ENCODE measurements around the gene IFNLR1. TPM values are rescaled to one million over a fixed set of nuclear protein-coding genes. Genes with fewer than 3 reads are reported as not detected.
A peak's percentile ranks its signal among the peaks of the same experiment; 100 is the strongest.

IFNLR1 gene
- total and polyA plus RNA-seq, 2 donors (not counting 3 experiments of a cell fraction or from before 2014, with no cell fraction given): 0.01 TPM; not detected in 1

GRCh38 chr1:24195136-24195535 lies 8.0 kb upstream of the IFNLR1 start:
- H3K4me3 ChIP-seq (replicated peaks in 1 of 3; ENCODE audit: insufficient read depth in 1 of 3, low read depth in 1 of 3, low read length in 3 of 3): no peak overlapping the region
- H2AFZ ChIP-seq (ENCODE audit: low read depth, low read length): no peak overlapping the region
- FAIRE-seq: no peak
- no peaks in the 10 kb centered on the region for H3K27me3 ChIP-seq (ENCODE audit: control insufficient read depth in 2 of 2, insufficient read depth in 2 of 2, low read length in 2 of 2)
- H3K36me3 ChIP-seq (ENCODE audit: control insufficient read depth in 2 of 2, extremely low read depth in 1 of 2, insufficient read depth in 2 of 2, low read length in 2 of 2): no peaks in the 10 kb centered on the region
- ChIA-PET CTCF (no interaction called here), POLR2A (no interaction called here)
- dilution Hi-C loops (cut with MboI; ENCODE audit: extremely low pct_ligation_motif_present, low sequenced_read_pairs): no loop called here
- peaks cover 5% of the 10 kb centered on the region for H3K4me1 ChIP-seq (ENCODE audit: control insufficient read depth, extremely low read depth, insufficient read depth, low read length)
- peak; percentile 33 for TF ChIP-seq FOS (IDR thresholded peaks at IDR 0.05; ENCODE audit: borderline replicate concordance, insufficient read depth, low read length)
- TF ChIP-seq, protein P1, sequence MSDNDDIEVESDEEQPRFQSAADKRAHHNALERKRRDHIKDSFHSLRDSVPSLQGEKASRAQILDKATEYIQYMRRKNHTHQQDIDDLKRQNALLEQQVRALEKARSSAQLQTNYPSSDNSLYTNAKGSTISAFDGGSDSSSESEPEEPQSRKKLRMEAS (IDR thresholded peaks at IDR 0.05; ENCODE audit: insufficient read depth, insufficient read length): no peak
- no peak for TF ChIP-seq GATA2 (IDR thresholded peaks at IDR 0.05; ENCODE audit: insufficient read depth, insufficient read length, low read depth, low read length)
- no peak for TF ChIP-seq CTCF (IDR thresholded peaks at IDR 0.05; ENCODE audit: extremely low read depth in 1 of 2, insufficient read depth in 1 of 2, low read depth in 1 of 2, low read length in 2 of 2)
- no peak for TF ChIP-seq JUN (IDR thresholded peaks at IDR 0.05; ENCODE audit: borderline replicate concordance, insufficient read depth, insufficient read length, low read depth)
- TF ChIP-seq POLR2A (IDR thresholded peaks at IDR 0.05; ENCODE audit: low read depth, low read length): no peak
- no peak overlapping the region for H3K9ac ChIP-seq (replicated peaks; ENCODE audit: extremely low read depth, insufficient read depth, low read length)
- no peak for DNase-seq (ENCODE audit: low read depth, low spot score)
- no peak overlapping the region for H3K27ac ChIP-seq (ENCODE audit: insufficient read depth, low read depth, low read length)
- H3K4me2 ChIP-seq (ENCODE audit: insufficient read depth, low read length): no peak overlapping the region
- intact Hi-C loops (cut with micrococcal nuclease): no loop called here
- H3K9me3 ChIP-seq (replicated peaks; ENCODE audit: control insufficient read depth, insufficient read depth, low read length): no peaks in the 10 kb centered on the region
- BruUV-seq (replicated peaks): no TSS peak
- no peaks in the 10 kb centered on the region for H3K9me1 ChIP-seq (replicated peaks; ENCODE audit: control insufficient read depth, extremely low read depth, insufficient read depth, low read length)
- H3K79me2 ChIP-seq (ENCODE audit: control insufficient read depth, insufficient read depth, low read length): no peaks in the 10 kb centered on the region
- H4K20me1 ChIP-seq (replicated peaks; ENCODE audit: control insufficient read depth, extremely low read depth, insufficient read depth, low read length): no peaks in the 10 kb centered on the region

GRCh38 chr1:24193046-24193445 lies 6.0 kb upstream of the IFNLR1 start:
- no peaks in the 10 kb centered on the region for H3K9me1 ChIP-seq (replicated peaks; ENCODE audit: control insufficient read depth, extremely low read depth, insufficient read depth, low read length)
- BruUV-seq (replicated peaks): no TSS peak
- no peak overlapping the region for H2AFZ ChIP-seq (ENCODE audit: low read depth, low read length)
- H3K27ac ChIP-seq (ENCODE audit: insufficient read depth, low read depth, low read length): no peak overlapping the region
- H3K4me1 ChIP-seq (ENCODE audit: control insufficient read depth, extremely low read depth, insufficient read depth, low read length): peaks cover 3% of the 10 kb centered on the region
- H3K36me3 ChIP-seq (ENCODE audit: control insufficient read depth in 2 of 2, extremely low read depth in 1 of 2, insufficient read depth in 2 of 2, low read length in 2 of 2): no peaks in the 10 kb centered on the region
- H4K20me1 ChIP-seq (replicated peaks; ENCODE audit: control insufficient read depth, extremely low read depth, insufficient read depth, low read length): no peaks in the 10 kb centered on the region
- H3K4me3 ChIP-seq (replicated peaks in 1 of 3; ENCODE audit: insufficient read depth in 1 of 3, low read depth in 1 of 3, low read length in 3 of 3): no peak overlapping the region
- ChIA-PET POLR2A (no interaction called here), CTCF (interaction anchor here (1.6 kb wide), 1 partner anchor 9 kb away, joined by 5 read pairs; no protein-coding TSS in a partner anchor)
- no peak for DNase-seq (ENCODE audit: low read depth, low spot score)
- no peak for TF ChIP-seq GATA2 (IDR thresholded peaks at IDR 0.05; ENCODE audit: insufficient read depth, insufficient read length, low read depth, low read length)
- TF ChIP-seq MYC (IDR thresholded peaks at IDR 0.05; ENCODE audit: low read depth, low read length): no peak
- TF ChIP-seq POLR2A (IDR thresholded peaks at IDR 0.05; ENCODE audit: low read depth, low read length): no peak
- TF ChIP-seq, protein P1 (IDR thresholded peaks at IDR 0.05; ENCODE audit: insufficient read depth, insufficient read length): no peak
- no peak for TF ChIP-seq FOS (IDR thresholded peaks at IDR 0.05; ENCODE audit: borderline replicate concordance, insufficient read depth, low read length)
- no peak for TF ChIP-seq POLR2AphosphoS5 (IDR thresholded peaks at IDR 0.05; ENCODE audit: insufficient read depth, low read depth, low read length)
- TF ChIP-seq EZH2 (IDR thresholded peaks at IDR 0.05; ENCODE audit: borderline replicate concordance, low read depth, low read length, severe bottlenecking): no peak
- TF ChIP-seq CTCF (IDR thresholded peaks at IDR 0.05; ENCODE audit: extremely low read depth in 1 of 2, insufficient read depth in 1 of 2, low read depth in 1 of 2, low read length in 2 of 2): no peak
- TF ChIP-seq JUN (IDR thresholded peaks at IDR 0.05; ENCODE audit: borderline replicate concordance, insufficient read depth, insufficient read length, low read depth): no peak
- dilution Hi-C loops (cut with MboI; ENCODE audit: extremely low pct_ligation_motif_present, low sequenced_read_pairs): no loop called here
- no peaks in the 10 kb centered on the region for H3K79me2 ChIP-seq (ENCODE audit: control insufficient read depth, insufficient read depth, low read length)
- no peaks in the 10 kb centered on the region for H3K27me3 ChIP-seq (ENCODE audit: control insufficient read depth in 2 of 2, insufficient read depth in 2 of 2, low read length in 2 of 2)
- no peak overlapping the region for H3K4me2 ChIP-seq (ENCODE audit: insufficient read depth, low read length)
- FAIRE-seq: no peak
- intact Hi-C loops (cut with micrococcal nuclease): no loop called here
- no peak overlapping the region for H3K9ac ChIP-seq (replicated peaks; ENCODE audit: extremely low read depth, insufficient read depth, low read length)
- H3K9me3 ChIP-seq (replicated peaks; ENCODE audit: control insufficient read depth, insufficient read depth, low read length): no peaks in the 10 kb centered on the region

Data from endothelial cell of umbilical vein (primary cell).